CD4-positive, alpha-beta memory T cell (primary cell): Measurements from ENCODE around the gene ADAP1. TPM values are rescaled to one million over a fixed set of nuclear protein-coding genes. Genes with fewer than 3 reads are reported as not detected.
A peak's percentile ranks its signal among the peaks of the same experiment; 100 is the strongest.

Experiments used
- CTCF ChIA-PET: fragments of 350-600 bp; sonication (Branson Sonifier 250); formaldehyde crosslinking; loops from one replicate; lab custom pipeline; 2021; ENCODE audit warnings: inconsistent platforms; ENCODE audit not compliant: partially characterized antibody; lab: Charles Lee
- POLR2A ChIA-PET: fragments of 350-600 bp; sonication (Branson Sonifier 250); formaldehyde crosslinking; loops from one replicate; lab custom pipeline; 2021; ENCODE audit not compliant: partially characterized antibody; lab: Charles Lee
- DNase-seq, 5 donors: peaks; one replicate each; pipeline versions ENCODE4 v3.0.0 to v3.0.0-alpha.2; 2020 to 2022; ENCODE audit warnings: mixed read lengths in 1 of 5
- H3K27ac ChIP-seq: one replicate; pipeline ENCODE4 v1.7.0; 2013; ENCODE audit warnings: low read depth, low read length
- H3K27me3 ChIP-seq: 2 replicates; pipeline ENCODE4 v1.7.0; 2013; ENCODE audit warnings: mild to moderate bottlenecking, low read length, moderate library complexity; ENCODE audit not compliant: insufficient read depth
- H3K36me3 ChIP-seq: 2 replicates; pipeline ENCODE4 v1.7.0; 2013; ENCODE audit warnings: mild to moderate bottlenecking, low read length, moderate library complexity; ENCODE audit not compliant: insufficient read depth
- H3K4me1 ChIP-seq: 2 replicates; pipeline ENCODE4 v1.7.0; 2013; ENCODE audit warnings: mild to moderate bottlenecking, low read length, moderate library complexity; ENCODE audit not compliant: insufficient read depth
- H3K4me3 ChIP-seq, 2 donors: one replicate each; pipeline ENCODE4 v1.7.0; 2013; ENCODE audit warnings: low read length in 2 of 2, mild to moderate bottlenecking in 1 of 2
- H3K9me3 ChIP-seq, 2 donors: one replicate each; pipeline ENCODE4 v1.7.0; 2013; ENCODE audit warnings: low read length in 2 of 2, control low read depth in 1 of 2; ENCODE audit not compliant: control insufficient read depth in 1 of 2
- H3K27ac Mint-ChIP-seq, 7 donors: one replicate each; pipeline ENCODE4 v1.8.0; 2020 to 2021; ENCODE audit warnings: mixed read lengths in 7 of 7, mild to moderate bottlenecking in 6 of 7, inconsistent platforms in 3 of 7, moderate library complexity in 3 of 7
- H3K27me3 Mint-ChIP-seq, 2 donors: one replicate each; pipeline ENCODE4 v1.8.0; 2020 to 2021; ENCODE audit warnings: mixed read lengths in 2 of 2
- H3K36me3 Mint-ChIP-seq, 2 donors: one replicate each; pipeline ENCODE4 v1.8.0; 2020 to 2021; ENCODE audit warnings: mixed read lengths in 2 of 2, inconsistent platforms in 1 of 2, mild to moderate bottlenecking in 1 of 2
- H3K4me1 Mint-ChIP-seq, 4 donors: one replicate each; pipeline ENCODE4 v1.8.0; 2020 to 2021; ENCODE audit warnings: mixed read lengths in 4 of 4, mild to moderate bottlenecking in 1 of 4
- H3K4me3 Mint-ChIP-seq, 8 donors: one replicate each; pipeline ENCODE4 v1.8.0; 2020 to 2021; ENCODE audit warnings: mixed read lengths in 8 of 8, mild to moderate bottlenecking in 7 of 8, moderate library complexity in 6 of 8, inconsistent platforms in 3 of 8
- H3K9me3 Mint-ChIP-seq, 8 donors: one replicate each; pipeline ENCODE4 v1.8.0; 2020 to 2021; ENCODE audit warnings: mixed read lengths in 8 of 8, mild to moderate bottlenecking in 5 of 8, inconsistent platforms in 3 of 8, moderate library complexity in 1 of 8
- intact Hi-C: fragments of 100-400 bp; cut with micrococcal nuclease; formaldehyde crosslinking; loops from one replicate; pipeline ENCODE4 v1.15.1; 2023
- polyA plus RNA-seq, 2 donors: library from polyadenylated mRNA; unstranded; fragments of 300-500 nt; fragmentation: Illumina TruSeq; gene quantifications; one replicate each; pipeline ENCODE4 v1.2.3, GENCODE V29; 2021
- total RNA-seq, 2 experiments: library from RNA; stranded (reverse); gene quantifications; one replicate each; pipeline ENCODE4 v1.2.3, GENCODE V29; 2021

ADAP1 gene
- total and polyA plus RNA-seq, 4 experiments from 2014 or later = 5.1 to 10.0 (median 8.8) TPM

GRCh38 chr7:861222-861621, 93.3 kb downstream of the ADAP1 start:
- Histone ChIP-seq H3K27me3 (no peaks in the 10 kb centered on the region), H3K9me3 (no peaks in the 10 kb centered on the region), H3K27ac (no peak overlapping the region), H3K4me1 (no peaks in the 10 kb centered on the region), H3K4me3 (no peak overlapping the region), H3K36me3 (peaks cover 47% of the 10 kb centered on the region)
- ChIA-PET POLR2A (interaction anchor here (1.2 kb wide), 1 partner anchor 45 kb away, joined by 3 read pairs; no protein-coding TSS in a partner anchor), CTCF (no interaction called here)
- no peaks in the 10 kb centered on the region for H3K9me3 Mint-ChIP-seq
- H3K4me3 Mint-ChIP-seq = no peak overlapping the region
- intact Hi-C loops = no loop called here
- H3K36me3 Mint-ChIP-seq = peaks cover 62 to 72% of the 10 kb centered on the region in 2 donors
- no peaks in the 10 kb centered on the region for H3K27me3 Mint-ChIP-seq
- H3K27ac Mint-ChIP-seq = no peak overlapping the region
- no peak for DNase-seq
- H3K4me1 Mint-ChIP-seq = no peaks in the 10 kb centered on the region

GRCh38 chr7:860149-860548, 94.3 kb downstream of the ADAP1 start:
- Mint-ChIP-seq H3K4me1 (no peaks in the 10 kb centered on the region), H3K36me3 (peaks cover 61 to 71% of the 10 kb centered on the region in 2 donors), H3K27me3 (no peaks in the 10 kb centered on the region), H3K27ac (peak overlapping the region in 1 of 7 donors; percentile 68), H3K4me3 (no peak overlapping the region), H3K9me3 (no peaks in the 10 kb centered on the region)
- no peak overlapping the region for H3K27ac ChIP-seq
- ChIA-PET POLR2A (no interaction called here), CTCF (interaction anchor here (0.9 kb wide), 1 partner anchor 10 kb away, joined by 3 read pairs; no protein-coding TSS in a partner anchor)
- no peaks in the 10 kb centered on the region for H3K9me3 ChIP-seq
- intact Hi-C loops = no loop called here
- no peaks in the 10 kb centered on the region for H3K4me1 ChIP-seq
- H3K36me3 ChIP-seq = peaks cover 45% of the 10 kb centered on the region
- H3K4me3 ChIP-seq = no peak overlapping the region
- no peak for DNase-seq
- H3K27me3 ChIP-seq = no peaks in the 10 kb centered on the region

GRCh38 chr7:859359-860030, 95.0 kb downstream of the ADAP1 start:
- Mint-ChIP-seq H3K27ac (peak overlapping the region in 3 of 7 donors; percentile 36 to 60 (median 59)), H3K4me3 (peak overlapping the region in 1 of 8 donors; percentile 27), H3K36me3 (peaks cover 57 to 74% of the 10 kb centered on the region in 2 donors), H3K9me3 (no peaks in the 10 kb centered on the region), H3K27me3 (no peaks in the 10 kb centered on the region), H3K4me1 (no peaks in the 10 kb centered on the region)
- CTCF ChIA-PET = interaction anchor here (0.9 kb wide), 1 partner anchor 11 kb away, joined by 3 read pairs; no protein-coding TSS in a partner anchor
- no peaks in the 10 kb centered on the region for H3K27me3 ChIP-seq
- intact Hi-C loops = no loop called here
- no peak for DNase-seq
- peaks cover 49% of the 10 kb centered on the region for H3K36me3 ChIP-seq
- H3K9me3 ChIP-seq = no peaks in the 10 kb centered on the region
- POLR2A ChIA-PET = no interaction called here
- H3K4me1 ChIP-seq = no peaks in the 10 kb centered on the region
- no peak overlapping the region for H3K4me3 ChIP-seq
- no peak overlapping the region for H3K27ac ChIP-seq

- CTCF ChIA-PET = interaction anchor here (1.1 to 1.5 kb wide), 3 partner anchors 12 to 69 kb away, joined by 3 to 4 read pairs (median 3); no protein-coding TSS in a partner anchor
- no peak overlapping the region for H3K27ac ChIP-seq
- no peak for DNase-seq
- no peak overlapping the region for H3K27ac Mint-ChIP-seq
- no peaks in the 10 kb centered on the region for H3K9me3 ChIP-seq
- no peaks in the 10 kb centered on the region for H3K27me3 Mint-ChIP-seq
- H3K36me3 Mint-ChIP-seq = peaks cover 60 to 79% of the 10 kb centered on the region in 2 donors
- no peaks in the 10 kb centered on the region for H3K4me1 ChIP-seq
- H3K4me1 Mint-ChIP-seq = no peaks in the 10 kb centered on the region
- no peak overlapping the region for H3K4me3 Mint-ChIP-seq
- intact Hi-C loops = no loop called here
- POLR2A ChIA-PET = interaction anchor here (0.6 kb wide), 1 partner anchor 28 kb away, joined by 4 read pairs; no protein-coding TSS in a partner anchor
- peaks cover 63% of the 10 kb centered on the region for H3K36me3 ChIP-seq
- no peaks in the 10 kb centered on the region for H3K9me3 Mint-ChIP-seq
- H3K4me3 ChIP-seq = no peak overlapping the region
- no peaks in the 10 kb centered on the region for H3K27me3 ChIP-seq
These were observed 96.8 kb downstream of the ADAP1 start for GRCh38 chr7:857661-858060.

- peaks cover 59 to 80% of the 10 kb centered on the region in 2 donors for H3K36me3 Mint-ChIP-seq
- H3K27me3 Mint-ChIP-seq = no peaks in the 10 kb centered on the region
These were observed 97.9 kb downstream of the ADAP1 start for GRCh38 chr7:856444-857095.

GRCh38 chr7:855686-856369, 98.7 kb downstream of the ADAP1 start:
- H3K36me3 ChIP-seq = peaks cover 63% of the 10 kb centered on the region

More at GRCh38 chr7:856444-857095, 97.9 kb downstream of the ADAP1 start:
- intact Hi-C loops = no loop called here
- H3K27me3 ChIP-seq = no peaks in the 10 kb centered on the region
- no peak overlapping the region for H3K4me3 Mint-ChIP-seq
- H3K4me1 ChIP-seq = no peaks in the 10 kb centered on the region
- no peak overlapping the region for H3K27ac ChIP-seq
- no peak overlapping the region for H3K27ac Mint-ChIP-seq
- no peak overlapping the region for H3K4me3 ChIP-seq
- POLR2A ChIA-PET = no interaction called here
- H3K9me3 Mint-ChIP-seq = peaks cover 0 to 4% (median 0%) of the 10 kb centered on the region in 8 donors
- CTCF ChIA-PET = interaction anchor here (1.1 to 1.5 kb wide), 3 partner anchors 13 to 68 kb away, joined by 3 to 4 read pairs (median 3); no protein-coding TSS in a partner anchor
- H3K9me3 ChIP-seq = no peaks in the 10 kb centered on the region
- H3K36me3 ChIP-seq = peaks cover 66% of the 10 kb centered on the region
- DNase-seq = no peak
- no peaks in the 10 kb centered on the region for H3K4me1 Mint-ChIP-seq

More at GRCh38 chr7:855686-856369, 98.7 kb downstream of the ADAP1 start:
- no peaks in the 10 kb centered on the region for H3K4me1 ChIP-seq
- Mint-ChIP-seq H3K4me3 (no peak overlapping the region), H3K27ac (no peak overlapping the region), H3K27me3 (no peaks in the 10 kb centered on the region), H3K36me3 (peaks cover 53 to 76% of the 10 kb centered on the region in 2 donors), H3K4me1 (no peaks in the 10 kb centered on the region), H3K9me3 (peaks cover 0 to 4% (median 0%) of the 10 kb centered on the region in 8 donors)
- H3K27me3 ChIP-seq = no peaks in the 10 kb centered on the region
- H3K27ac ChIP-seq = no peak overlapping the region
- no peaks in the 10 kb centered on the region for H3K9me3 ChIP-seq
- ChIA-PET CTCF (no interaction called here), POLR2A (no interaction called here)
- intact Hi-C loops = no loop called here
- DNase-seq = no peak
- H3K4me3 ChIP-seq = no peak overlapping the region
